GM12891 (cell line): ENCODE results near the gene B3GALT5.

Experiments used
- DNase-seq: peaks from one replicate; pipeline ENCODE4 v3.0.0; 2011; ENCODE audit warnings: low spot score; ENCODE audit not compliant: insufficient read length
- FAIRE-seq: peaks from 2 replicates; lab custom pipeline; 2011; peaks lifted over from hg19 to GRCh38; lab: Jason Lieb, UNC
- PAX5 ChIP-seq: IDR thresholded peaks from 2 replicates; pipeline ENCODE4 v1.6.1; 2011; ENCODE audit warnings: low read length, moderate library complexity, mild to moderate bottlenecking; ENCODE audit not compliant: insufficient read depth, severe bottlenecking
- POLR2A ChIP-seq: IDR thresholded peaks from 2 replicates; pipeline ENCODE4 v1.6.1; 2011; ENCODE audit warnings: low read depth, low read length, control low read depth
- POLR2AphosphoS5 ChIP-seq: IDR thresholded peaks from 2 replicates; pipeline ENCODE4 v1.6.1; 2011; ENCODE audit warnings: low read depth, low read length, control low read depth
- POU2F2 ChIP-seq: IDR thresholded peaks from 2 replicates; pipeline ENCODE4 v1.6.1; 2011; ENCODE audit warnings: low read depth, mild to moderate bottlenecking, control low read depth, low read length, moderate library complexity
- SPI1 ChIP-seq: IDR thresholded peaks from 2 replicates; pipeline ENCODE4 v1.6.1; 2011; ENCODE audit warnings: low read depth, low read length, control low read depth
- TAF1 ChIP-seq: IDR thresholded peaks from 2 replicates; pipeline ENCODE4 v1.6.1; 2011; ENCODE audit warnings: low read depth, low read length, control low read depth

The B3GALT5 gene

GRCh38 chr21:39602793-39603192, 9.9 kb upstream of the B3GALT5 start:
- TF ChIP-seq SPI1 (no peak), TAF1 (no peak), POLR2AphosphoS5 (no peak), PAX5 (no peak), POU2F2 (no peak), POLR2A (no peak)
- no peak for FAIRE-seq

GRCh38 chr21:39604951-39605350, 7.8 kb upstream of the B3GALT5 start:
- TF ChIP-seq TAF1 (no peak), POLR2A (no peak), POU2F2 (no peak), PAX5 (no peak), POLR2AphosphoS5 (no peak), SPI1 (no peak)
- DNase-seq (no peak), FAIRE-seq (no peak)

More at GRCh38 chr21:39602793-39603192, 9.9 kb upstream of the B3GALT5 start:
- no peak for DNase-seq

- TF ChIP-seq SPI1 (no peak), POU2F2 (no peak), TAF1 (no peak), PAX5 (no peak), POLR2AphosphoS5 (no peak), POLR2A (no peak)
- DNase-seq = no peak
- no peak for FAIRE-seq
These were observed 2.0 kb upstream of the B3GALT5 start for GRCh38 chr21:39610703-39611102.

GRCh38 chr21:39611551-39612190, 1.1 kb upstream of the B3GALT5 start:
- FAIRE-seq = no peak
- DNase-seq = no peak
- TF ChIP-seq POLR2A (no peak), PAX5 (no peak), POU2F2 (no peak), TAF1 (no peak), POLR2AphosphoS5 (no peak), SPI1 (no peak)

- no peak for FAIRE-seq
- no peak for DNase-seq
- no peak for TF ChIP-seq POLR2AphosphoS5
- TF ChIP-seq PAX5 = no peak
- no peak for TF ChIP-seq TAF1
- TF ChIP-seq POU2F2 = no peak
- TF ChIP-seq SPI1 = no peak
- no peak for TF ChIP-seq POLR2A
These were observed 548 bp downstream of the B3GALT5 start for GRCh38 chr21:39613041-39613934.

GRCh38 chr21:39616211-39616772, 3.6 kb downstream of the B3GALT5 start:
- TF ChIP-seq POLR2A = no peak
- no peak for TF ChIP-seq SPI1
- no peak for TF ChIP-seq TAF1
- no peak for TF ChIP-seq POLR2AphosphoS5
- no peak for TF ChIP-seq PAX5
- TF ChIP-seq POU2F2 = no peak
- no peak for FAIRE-seq
- DNase-seq = no peak

GRCh38 chr21:39620856-39621255, 8.1 kb downstream of the B3GALT5 start:
- DNase-seq (no peak), FAIRE-seq (no peak)
- TF ChIP-seq PAX5 (no peak), POU2F2 (no peak), TAF1 (no peak), POLR2A (no peak), SPI1 (no peak), POLR2AphosphoS5 (no peak)

GRCh38 chr21:39625211-39625895, 12.6 kb downstream of the B3GALT5 start:
- DNase-seq = no peak
- FAIRE-seq = no peak
- TF ChIP-seq SPI1 = no peak
- TF ChIP-seq TAF1 = no peak
- no peak for TF ChIP-seq PAX5
- TF ChIP-seq POLR2A = no peak
- TF ChIP-seq POU2F2 = no peak
- no peak for TF ChIP-seq POLR2AphosphoS5

- DNase-seq (no peak), FAIRE-seq (no peak)
- TF ChIP-seq PAX5 (no peak), POU2F2 (no peak), SPI1 (no peak)
These were observed 15.6 kb downstream of the B3GALT5 start for GRCh38 chr21:39628385-39628784.
